ENCODE measurements around the gene ASB6. TPM values are rescaled to one million over a fixed set of nuclear protein-coding genes. Genes with fewer than 3 reads are reported as not detected.

The ASB6 gene
- total and polyA plus RNA-seq, 2 of the 13 experiments (the other 11 are each of a cell fraction or from before 2014, with no cell fraction given) = 8.2 to 8.4 TPM

DNA sequence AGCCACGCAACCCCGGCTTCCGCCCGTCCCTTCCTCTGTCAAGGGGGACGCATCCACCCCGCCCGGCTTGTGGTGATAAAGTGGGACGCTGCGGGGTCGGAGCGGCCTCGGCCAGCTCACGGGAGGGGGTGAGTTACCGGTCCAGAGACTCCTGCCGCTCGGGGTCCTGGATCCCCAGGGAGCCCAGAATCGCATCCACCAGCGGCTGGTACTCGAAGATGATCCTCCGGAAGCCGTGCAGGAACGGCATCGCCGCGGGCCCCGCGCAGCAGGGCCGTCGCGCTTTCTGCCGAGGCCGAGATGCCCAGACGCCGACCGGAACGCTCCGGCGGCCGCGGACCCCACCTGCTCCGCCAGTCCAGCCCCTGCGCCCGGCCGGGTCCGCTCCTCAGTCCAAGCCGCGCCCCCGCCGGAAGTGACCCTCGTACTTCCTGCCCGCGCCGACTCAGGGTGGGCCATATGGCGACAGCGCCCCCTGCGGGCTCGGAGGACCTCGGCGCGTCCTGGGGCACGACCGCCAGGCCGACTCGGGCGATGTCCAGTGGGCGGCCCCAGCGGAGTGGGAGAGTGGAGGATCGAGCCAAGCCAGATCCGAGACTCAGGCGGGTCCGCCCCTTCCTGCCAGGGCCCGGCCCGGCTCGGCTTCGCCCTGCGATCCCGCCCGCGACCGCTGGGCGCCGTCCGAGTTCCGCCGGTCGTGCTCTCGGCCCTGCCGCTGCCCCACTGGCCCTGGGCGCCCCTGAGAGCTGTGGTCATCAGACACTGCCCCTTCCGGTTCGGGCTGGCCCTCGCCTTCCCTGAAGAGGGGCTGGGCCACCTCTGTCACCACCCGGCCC lies at the start of gene ASB6 (continued):
- TF ChIP-seq, protein P1, sequence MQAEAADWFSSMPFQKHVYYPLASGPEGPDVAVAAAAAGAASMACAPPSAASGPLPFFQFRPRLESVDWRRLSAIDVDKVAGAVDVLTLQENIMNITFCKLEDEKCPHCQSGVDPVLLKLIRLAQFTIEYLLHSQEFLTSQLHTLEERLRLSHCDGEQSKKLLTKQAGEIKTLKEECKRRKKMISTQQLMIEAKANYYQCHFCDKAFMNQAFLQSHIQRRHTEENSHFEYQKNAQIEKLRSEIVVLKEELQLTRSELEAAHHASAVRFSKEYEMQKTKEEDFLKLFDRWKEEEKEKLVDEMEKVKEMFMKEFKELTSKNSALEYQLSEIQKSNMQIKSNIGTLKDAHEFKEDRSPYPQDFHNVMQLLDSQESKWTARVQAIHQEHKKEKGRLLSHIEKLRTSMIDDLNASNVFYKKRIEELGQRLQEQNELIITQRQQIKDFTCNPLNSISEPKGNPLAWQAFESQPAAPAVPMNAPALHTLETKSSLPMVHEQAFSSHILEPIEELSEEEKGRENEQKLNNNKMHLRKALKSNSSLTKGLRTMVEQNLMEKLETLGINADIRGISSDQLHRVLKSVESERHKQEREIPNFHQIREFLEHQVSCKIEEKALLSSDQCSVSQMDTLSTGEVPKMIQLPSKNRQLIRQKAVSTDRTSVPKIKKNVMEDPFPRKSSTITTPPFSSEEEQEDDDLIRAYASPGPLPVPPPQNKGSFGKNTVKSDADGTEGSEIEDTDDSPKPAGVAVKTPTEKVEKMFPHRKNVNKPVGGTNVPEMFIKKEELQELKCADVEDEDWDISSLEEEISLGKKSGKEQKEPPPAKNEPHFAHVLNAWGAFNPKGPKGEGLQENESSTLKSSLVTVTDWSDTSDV (CRISPR knock-in tag; IDR thresholded peaks at IDR 0.05) = peak; percentile 62; the same call in 1 of the 2 replicates
- TF ChIP-seq, protein P2, sequence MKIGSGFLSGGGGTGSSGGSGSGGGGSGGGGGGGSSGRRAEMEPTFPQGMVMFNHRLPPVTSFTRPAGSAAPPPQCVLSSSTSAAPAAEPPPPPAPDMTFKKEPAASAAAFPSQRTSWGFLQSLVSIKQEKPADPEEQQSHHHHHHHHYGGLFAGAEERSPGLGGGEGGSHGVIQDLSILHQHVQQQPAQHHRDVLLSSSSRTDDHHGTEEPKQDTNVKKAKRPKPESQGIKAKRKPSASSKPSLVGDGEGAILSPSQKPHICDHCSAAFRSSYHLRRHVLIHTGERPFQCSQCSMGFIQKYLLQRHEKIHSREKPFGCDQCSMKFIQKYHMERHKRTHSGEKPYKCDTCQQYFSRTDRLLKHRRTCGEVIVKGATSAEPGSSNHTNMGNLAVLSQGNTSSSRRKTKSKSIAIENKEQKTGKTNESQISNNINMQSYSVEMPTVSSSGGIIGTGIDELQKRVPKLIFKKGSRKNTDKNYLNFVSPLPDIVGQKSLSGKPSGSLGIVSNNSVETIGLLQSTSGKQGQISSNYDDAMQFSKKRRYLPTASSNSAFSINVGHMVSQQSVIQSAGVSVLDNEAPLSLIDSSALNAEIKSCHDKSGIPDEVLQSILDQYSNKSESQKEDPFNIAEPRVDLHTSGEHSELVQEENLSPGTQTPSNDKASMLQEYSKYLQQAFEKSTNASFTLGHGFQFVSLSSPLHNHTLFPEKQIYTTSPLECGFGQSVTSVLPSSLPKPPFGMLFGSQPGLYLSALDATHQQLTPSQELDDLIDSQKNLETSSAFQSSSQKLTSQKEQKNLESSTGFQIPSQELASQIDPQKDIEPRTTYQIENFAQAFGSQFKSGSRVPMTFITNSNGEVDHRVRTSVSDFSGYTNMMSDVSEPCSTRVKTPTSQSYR (CRISPR knock-in tag; IDR thresholded peaks at IDR 0.05; ENCODE audit: borderline replicate concordance) = peak; percentile 17; the same call in 1 of the 2 replicates
- TF ChIP-seq, protein P3, sequence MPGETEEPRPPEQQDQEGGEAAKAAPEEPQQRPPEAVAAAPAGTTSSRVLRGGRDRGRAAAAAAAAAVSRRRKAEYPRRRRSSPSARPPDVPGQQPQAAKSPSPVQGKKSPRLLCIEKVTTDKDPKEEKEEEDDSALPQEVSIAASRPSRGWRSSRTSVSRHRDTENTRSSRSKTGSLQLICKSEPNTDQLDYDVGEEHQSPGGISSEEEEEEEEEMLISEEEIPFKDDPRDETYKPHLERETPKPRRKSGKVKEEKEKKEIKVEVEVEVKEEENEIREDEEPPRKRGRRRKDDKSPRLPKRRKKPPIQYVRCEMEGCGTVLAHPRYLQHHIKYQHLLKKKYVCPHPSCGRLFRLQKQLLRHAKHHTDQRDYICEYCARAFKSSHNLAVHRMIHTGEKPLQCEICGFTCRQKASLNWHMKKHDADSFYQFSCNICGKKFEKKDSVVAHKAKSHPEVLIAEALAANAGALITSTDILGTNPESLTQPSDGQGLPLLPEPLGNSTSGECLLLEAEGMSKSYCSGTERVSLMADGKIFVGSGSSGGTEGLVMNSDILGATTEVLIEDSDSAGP (CRISPR knock-in tag; IDR thresholded peaks at IDR 0.05; ENCODE audit: borderline replicate concordance) = peak; percentile 97
- TF ChIP-seq ZFP36L1 (CRISPR knock-in tag; IDR thresholded peaks at IDR 0.05) (peak; percentile 80; the same call in 1 of the 2 replicates), SAFB2 (CRISPR knock-in tag; IDR thresholded peaks at IDR 0.05; ENCODE audit: borderline replicate concordance, low read depth) (peak; percentile 94), ZNF790 (CRISPR knock-in tag; IDR thresholded peaks at IDR 0.05; ENCODE audit: borderline replicate concordance) (peak; percentile 80; the same call in 1 of the 2 replicates), CBFB (CRISPR knock-in tag; IDR thresholded peaks at IDR 0.05) (peak; percentile 95), ZNF121 (CRISPR knock-in tag; IDR thresholded peaks at IDR 0.05) (no peak; the same call in none of the 2 replicates), ZNF713 (CRISPR knock-in tag; IDR thresholded peaks at IDR 0.05) (0 out of 2 replicates have a peak, but pooled peaks have one; percentile 19), TCF7L2 (IDR thresholded peaks at IDR 0.05; ENCODE audit: low read depth, low read length) (no peak), AGO1 (IDR thresholded peaks at IDR 0.05; ENCODE audit: low read depth, low read length, poor library complexity, severe bottlenecking) (no peak), POLR2AphosphoS2 (IDR thresholded peaks at IDR 0.05; ENCODE audit: low read depth, low read length) (no peak)
- TF ChIP-seq, protein P4, sequence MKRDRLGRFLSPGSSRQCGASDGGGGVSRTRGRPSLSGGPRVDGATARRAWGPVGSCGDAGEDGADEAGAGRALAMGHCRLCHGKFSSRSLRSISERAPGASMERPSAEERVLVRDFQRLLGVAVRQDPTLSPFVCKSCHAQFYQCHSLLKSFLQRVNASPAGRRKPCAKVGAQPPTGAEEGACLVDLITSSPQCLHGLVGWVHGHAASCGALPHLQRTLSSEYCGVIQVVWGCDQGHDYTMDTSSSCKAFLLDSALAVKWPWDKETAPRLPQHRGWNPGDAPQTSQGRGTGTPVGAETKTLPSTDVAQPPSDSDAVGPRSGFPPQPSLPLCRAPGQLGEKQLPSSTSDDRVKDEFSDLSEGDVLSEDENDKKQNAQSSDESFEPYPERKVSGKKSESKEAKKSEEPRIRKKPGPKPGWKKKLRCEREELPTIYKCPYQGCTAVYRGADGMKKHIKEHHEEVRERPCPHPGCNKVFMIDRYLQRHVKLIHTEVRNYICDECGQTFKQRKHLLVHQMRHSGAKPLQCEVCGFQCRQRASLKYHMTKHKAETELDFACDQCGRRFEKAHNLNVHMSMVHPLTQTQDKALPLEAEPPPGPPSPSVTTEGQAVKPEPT (CRISPR knock-in tag; IDR thresholded peaks at IDR 0.05; ENCODE audit: low read depth) = 0 out of 2 replicates have a peak, but pooled peaks have one; percentile 45
- TF ChIP-seq, protein P5, sequence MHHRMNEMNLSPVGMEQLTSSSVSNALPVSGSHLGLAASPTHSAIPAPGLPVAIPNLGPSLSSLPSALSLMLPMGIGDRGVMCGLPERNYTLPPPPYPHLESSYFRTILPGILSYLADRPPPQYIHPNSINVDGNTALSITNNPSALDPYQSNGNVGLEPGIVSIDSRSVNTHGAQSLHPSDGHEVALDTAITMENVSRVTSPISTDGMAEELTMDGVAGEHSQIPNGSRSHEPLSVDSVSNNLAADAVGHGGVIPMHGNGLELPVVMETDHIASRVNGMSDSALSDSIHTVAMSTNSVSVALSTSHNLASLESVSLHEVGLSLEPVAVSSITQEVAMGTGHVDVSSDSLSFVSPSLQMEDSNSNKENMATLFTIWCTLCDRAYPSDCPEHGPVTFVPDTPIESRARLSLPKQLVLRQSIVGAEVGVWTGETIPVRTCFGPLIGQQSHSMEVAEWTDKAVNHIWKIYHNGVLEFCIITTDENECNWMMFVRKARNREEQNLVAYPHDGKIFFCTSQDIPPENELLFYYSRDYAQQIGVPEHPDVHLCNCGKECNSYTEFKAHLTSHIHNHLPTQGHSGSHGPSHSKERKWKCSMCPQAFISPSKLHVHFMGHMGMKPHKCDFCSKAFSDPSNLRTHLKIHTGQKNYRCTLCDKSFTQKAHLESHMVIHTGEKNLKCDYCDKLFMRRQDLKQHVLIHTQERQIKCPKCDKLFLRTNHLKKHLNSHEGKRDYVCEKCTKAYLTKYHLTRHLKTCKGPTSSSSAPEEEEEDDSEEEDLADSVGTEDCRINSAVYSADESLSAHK (CRISPR knock-in tag; IDR thresholded peaks at IDR 0.05; ENCODE audit: borderline replicate concordance) = 0 out of 2 replicates have a peak, but pooled peaks have one; percentile 16
